GM18519 (cell line): ENCODE measurements around the gene TSNAXIP1.
"Not testable (repeated sequence)": the region's sequence is repeated elsewhere in the genome, so short reads cannot be mapped to it uniquely, and the experiment has no call there.

Experiments used
- ATAC-seq: cut with Tn5 transposase; IDR thresholded peaks from one replicate; pipeline ENCODE4 v1.9.1; 2021; ENCODE audit warnings: mild to moderate bottlenecking, moderate library complexity; ENCODE audit not compliant: unreplicated experiment, low FRiP score

The TSNAXIP1 gene

DNA sequence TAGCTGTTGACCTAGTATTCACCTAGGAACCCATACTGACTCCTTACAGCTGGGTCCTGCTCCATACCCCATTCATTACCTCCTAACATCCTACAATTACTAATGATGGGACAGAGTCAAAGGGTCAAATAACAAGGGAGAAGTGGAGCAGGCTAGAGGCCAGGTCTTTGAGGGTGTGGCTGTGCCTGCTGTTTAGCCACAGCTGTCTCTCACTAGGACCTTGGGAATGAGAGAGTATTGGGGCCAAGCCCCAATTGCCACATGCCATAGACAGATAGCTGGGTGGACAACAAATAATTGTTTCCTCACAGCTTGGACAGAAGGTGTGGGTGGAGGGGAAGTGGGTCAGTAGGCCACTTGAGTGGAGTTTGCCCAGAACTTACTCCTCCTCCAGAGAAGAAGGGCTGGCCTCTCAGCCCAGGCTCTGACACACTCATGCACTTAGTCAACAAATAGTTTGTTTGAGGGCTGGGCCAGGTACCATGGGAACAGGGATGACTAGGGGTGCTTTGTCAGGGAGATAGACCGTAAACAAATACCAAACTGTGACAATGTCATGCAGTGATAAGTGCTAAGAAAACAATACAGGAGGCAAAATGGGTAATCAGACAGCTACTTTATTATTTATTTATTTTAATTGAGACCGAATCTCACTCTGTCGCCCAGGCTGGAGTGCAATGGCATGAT lies 51.0 kb downstream of the TSNAXIP1 start:
- no peak for ATAC-seq

DNA sequence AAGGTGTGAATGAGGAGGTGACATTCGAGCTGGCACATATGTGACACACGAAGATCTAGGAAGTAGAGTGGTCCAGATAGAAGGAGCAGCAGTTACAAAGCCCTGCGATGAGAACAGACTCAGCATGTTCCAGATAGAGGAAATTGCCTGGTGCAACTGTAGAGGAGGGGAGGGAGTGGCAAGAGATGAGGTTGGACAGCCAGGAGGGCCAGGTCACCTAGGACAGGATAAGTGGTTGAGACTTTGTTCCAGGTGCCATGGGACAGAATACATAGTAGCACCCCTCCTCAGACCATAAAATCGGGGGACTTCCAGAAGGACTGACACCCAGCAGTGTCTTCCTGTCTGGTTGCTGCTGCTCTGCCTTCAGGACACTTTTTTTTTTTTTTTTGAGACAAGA lies 51.8 kb downstream of the TSNAXIP1 start:
- ATAC-seq, result no peak

DNA sequence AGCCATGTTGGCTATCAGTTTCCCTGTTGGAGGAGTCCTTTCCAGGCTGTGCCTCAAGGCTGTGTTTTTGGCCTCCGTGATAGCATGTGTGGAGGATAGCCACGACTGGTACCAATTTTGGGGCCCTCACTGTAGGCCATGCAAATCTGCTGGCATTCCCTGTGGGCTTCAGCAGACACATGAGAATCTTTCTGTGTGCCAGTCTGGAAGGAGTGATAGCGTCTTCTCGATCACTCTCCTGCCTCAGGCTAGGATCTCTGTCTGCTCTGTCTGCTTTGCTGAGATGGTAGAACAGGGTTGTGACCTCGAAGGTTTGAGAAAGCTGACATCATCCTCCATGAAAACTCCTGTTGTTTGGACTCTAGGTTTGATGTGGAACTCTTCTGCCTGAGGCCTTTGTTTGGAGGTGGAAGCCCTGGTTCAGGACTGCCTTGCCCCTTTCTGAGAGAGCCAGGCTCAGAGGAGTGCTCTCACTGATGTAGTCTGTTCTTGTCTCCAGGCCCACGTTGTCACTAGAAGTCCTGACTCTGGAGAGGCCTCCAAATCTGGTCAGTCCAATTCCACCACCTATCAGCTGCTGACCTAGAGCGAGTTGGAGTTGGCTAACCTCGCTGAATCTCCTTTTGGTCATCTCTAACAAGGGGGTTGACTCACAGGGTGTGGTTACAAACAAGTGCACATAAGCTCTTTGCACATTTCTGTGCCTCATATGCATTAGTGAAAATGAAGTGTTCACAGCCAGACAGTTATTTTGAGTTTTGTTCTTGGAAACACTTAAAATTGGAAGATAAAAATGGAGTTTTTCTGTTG lies 54.1 kb downstream of the TSNAXIP1 start:
- ATAC-seq, result no peak

DNA sequence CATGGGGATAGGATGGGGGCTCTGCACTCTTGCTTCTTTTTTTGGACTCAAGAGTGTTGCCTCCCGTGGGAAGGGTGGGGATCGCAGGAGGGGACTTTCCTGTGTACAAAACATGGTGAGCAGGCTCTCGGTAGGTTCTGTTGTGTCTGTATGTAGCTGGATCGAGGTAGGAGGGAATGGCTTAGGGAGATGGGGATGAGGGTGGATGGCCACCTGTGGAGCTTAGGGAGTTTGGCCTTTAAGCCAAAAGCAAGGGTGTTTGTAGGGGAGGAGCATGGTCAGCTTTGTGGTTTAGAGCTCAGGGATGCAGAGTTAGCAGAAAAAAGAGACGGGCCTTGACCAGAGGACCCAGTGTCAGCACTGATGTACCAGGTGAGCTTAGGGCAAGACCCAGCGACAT lies 55.2 kb downstream of the TSNAXIP1 start:
- no peak for ATAC-seq

DNA sequence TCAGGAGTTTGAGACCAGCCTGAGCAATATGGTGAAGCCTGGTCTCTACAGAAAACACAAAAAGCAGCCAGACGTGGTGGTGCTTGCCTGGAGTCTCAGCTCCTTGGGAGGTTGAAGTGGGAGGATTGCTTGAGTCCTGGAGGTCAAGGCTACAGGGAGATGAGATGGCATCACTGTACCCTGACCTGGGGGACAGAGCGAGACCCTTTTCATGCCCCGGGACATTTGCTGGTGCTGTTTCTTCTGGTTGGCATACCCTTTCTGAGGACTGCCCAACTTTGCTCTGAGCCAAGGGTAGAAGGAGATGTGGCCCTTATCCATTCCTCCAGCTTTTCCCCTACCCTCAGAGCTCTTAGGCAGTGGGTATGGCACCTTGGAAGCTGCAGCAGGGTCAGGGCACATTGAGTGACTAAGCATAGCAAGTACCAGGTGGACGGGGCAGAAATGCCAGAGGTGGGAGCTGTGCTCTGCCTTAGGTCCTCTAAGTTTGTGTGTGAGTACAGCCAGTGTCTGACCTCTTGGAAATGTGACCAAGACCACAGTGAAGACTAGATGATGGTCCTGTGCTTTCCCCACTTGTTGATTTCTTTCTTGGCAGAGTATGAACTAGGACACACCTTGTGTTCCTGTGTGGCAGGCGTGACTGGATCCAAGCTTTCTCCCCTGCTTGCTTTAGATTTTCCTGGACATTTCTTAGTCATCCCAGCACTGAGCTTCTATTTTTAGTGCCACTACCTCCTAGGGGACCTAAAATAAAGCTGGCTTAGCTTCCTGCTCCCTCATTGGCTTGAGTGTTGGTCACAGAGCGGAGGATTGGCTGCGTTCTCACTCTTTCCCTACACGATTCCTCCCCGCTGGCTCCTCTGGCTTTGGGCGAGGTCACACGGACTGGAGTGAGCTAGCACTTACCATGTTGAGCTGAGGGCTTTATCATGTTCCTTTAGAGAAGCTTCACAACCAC lies 56.2 kb downstream of the TSNAXIP1 start:
- ATAC-seq, result no peak

DNA sequence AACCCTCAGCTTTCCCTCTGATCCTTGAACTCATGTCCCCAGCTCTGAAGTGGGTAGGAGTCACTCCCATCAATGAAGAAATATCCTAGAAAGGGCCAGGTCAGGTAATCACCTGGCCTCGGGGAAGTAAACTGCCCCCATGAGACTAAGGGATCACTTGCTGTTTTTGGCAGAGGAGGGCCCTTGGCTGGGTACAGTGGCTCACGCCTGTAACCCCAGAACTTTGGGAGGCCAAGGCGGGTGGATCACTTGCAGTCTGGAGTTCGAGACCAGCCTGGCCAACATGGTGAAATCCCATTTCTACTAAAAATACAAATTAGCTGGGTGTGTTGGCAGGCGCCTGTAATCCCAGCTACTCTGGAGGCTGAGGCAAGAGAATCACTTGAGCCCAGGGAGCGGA lies 57.4 kb downstream of the TSNAXIP1 start:
- ATAC-seq, result not testable (repeated sequence)

DNA sequence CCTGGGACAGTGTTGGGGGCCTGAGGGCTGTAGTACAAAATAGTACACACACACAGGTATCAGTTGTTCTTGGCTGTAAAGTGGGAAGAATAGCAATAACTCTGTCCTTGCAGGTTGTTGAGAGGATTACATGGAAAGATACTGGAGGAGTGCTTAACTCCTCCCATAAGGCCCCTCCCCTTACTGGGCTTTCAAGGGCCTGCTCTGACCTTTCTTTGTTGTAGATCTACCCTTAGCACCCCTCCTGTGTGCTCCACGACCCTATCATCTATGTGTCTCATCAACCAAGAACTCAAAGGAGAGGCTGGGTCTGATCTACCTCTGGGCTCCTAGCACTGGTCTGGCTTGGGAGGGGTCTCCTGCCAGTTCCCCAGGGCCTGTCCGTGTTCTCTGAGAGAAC lies 57.9 kb downstream of the TSNAXIP1 start:
- ATAC-seq, result no peak

DNA sequence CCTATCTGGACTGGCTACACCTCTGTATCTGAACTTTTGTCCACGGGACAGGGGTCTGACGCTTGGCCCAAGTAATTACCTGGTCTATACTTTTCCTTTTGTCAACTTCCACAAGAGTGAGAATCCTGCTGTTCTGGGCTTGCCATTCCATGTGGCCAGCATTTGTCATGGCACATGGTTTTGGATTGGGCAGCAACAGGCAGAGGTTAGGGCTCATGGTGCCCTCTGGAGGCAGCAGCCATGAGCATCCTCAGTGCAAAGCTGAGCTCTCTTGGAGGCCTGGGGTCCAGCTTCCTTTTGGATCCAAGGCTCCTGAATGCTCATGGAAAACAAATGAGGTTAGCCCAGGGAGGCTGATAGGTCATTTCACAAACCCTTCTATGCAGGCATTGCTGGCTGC lies 58.6 kb downstream of the TSNAXIP1 start:
- ATAC-seq, result no peak

DNA sequence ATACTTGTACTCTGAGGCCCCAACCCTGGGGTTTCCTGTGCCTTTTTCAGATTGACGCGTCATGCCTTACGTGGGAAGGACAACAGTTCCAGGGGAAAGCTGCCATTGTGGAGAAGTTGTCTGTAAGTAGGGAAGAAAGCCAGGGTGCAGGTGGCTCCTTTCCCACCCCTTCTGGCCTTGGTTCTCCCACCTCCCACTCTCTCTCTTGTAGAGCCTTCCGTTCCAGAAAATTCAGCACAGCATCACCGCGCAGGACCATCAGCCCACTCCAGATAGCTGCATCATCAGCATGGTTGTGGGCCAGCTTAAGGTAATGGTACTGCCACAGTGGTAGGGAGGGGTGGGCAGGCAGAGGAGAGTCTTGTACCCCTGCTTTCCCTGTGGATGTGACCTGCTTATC lies 61.6 kb downstream of the TSNAXIP1 start:
- no peak for ATAC-seq

DNA sequence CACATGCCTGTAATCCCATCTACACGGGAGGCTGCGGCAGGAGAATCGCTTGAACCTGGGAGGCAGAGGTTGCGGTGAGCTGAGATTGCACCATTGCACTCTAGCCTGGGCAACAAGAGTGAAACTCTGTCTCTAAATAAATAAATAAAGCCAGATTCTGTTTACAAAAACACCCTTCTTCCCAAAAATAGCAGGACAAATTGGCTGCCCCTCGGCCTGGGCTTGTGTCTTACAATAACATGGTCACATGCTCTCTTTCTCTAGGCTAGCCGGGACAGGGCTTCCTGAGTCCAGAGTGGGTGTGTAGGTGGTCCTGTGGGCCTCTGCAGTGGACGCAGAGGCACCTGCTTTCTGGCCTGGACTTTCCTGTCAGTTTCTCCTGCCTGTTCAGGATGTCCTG lies 63.0 kb downstream of the TSNAXIP1 start:
- ATAC-seq, result no peak

DNA sequence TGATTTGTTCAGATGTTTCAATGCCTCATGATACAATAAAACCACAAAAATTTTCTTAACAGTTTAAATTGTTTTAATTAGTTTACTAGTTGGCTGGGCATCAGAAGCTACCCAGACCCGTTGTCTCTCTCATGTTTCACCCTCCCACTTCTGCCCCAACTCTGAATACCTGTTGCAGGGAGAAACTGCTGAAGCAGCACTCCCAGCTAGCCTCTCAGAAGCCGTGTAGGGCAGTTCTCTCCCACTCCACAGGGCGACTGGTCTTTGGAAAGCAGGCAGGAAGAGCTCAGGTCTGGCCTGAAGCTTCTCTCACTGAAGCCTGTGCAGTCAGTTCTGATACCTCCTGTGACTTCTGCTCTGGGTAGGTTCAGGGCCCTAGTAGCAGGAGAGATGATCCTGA lies 64.6 kb downstream of the TSNAXIP1 start:
- ATAC-seq, result no peak

DNA sequence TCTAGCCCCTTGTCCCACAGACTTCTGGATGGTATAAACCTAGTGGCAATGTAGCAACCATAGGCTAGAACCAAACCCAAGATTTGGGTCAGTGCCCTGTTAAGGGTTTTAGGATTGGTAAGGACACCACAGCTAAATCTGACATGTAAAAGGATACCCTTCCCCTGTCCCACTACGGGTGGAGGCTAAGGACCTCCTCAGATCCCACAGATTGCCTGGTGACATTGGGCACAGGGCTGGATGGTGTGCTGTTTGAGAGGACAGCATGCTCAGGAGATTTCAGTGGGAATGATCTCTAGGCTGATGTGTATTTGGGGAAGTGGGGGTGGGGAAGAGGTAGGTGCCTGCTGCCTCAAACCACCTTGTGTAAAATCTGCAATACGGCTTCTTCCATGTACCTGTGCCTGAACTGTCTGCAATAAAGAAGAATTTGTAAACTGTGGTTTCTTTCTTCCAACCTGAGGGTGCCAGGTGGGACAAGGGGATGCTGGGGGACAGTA lies 65.5 kb downstream of the TSNAXIP1 start:
- ATAC-seq, result no peak

DNA sequence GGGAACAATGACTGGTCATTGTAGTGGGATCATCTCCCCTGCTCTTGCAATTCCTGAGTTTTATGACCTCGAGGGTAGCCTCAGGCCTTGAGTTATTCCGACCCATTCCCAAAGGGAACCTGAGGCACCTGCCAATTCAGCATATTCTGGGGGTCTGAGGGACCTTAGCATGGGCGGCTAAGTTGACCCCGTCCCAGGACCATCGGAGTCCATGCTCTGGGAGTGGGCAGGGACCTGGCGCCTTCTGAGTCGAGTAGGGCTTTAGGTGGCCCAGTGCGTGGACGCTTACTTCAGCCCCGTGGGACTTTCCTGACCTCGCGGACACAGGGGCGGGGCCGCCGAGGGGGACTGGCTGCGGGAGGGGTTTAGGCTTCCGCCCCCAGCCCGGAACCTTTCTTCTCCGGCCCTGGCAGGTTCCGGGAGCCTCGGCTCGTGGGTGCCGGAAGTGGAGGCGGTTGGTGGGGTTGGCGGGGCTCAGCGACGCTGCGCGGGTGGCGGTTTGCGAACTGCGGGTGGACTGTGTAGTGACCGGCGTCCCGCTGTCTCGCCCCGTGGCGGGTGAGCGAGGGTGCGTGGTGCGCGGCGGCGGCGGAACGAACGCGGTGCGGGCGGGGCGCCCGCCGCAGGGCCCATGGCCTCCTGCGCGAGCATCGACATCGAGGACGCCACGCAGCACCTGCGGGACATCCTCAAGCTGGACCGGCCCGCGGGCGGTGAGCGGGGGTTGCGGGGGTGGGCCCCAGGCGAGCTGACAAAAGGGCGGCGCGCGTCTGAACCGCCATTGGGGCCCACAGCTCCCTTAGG lies 66.1 kb downstream of the TSNAXIP1 start, which contains the start of gene EDC4:
EDC4 (plus strand) TSS at position 422 of the 804 bp plus-strand sequence; CDS start at position 632, 210 bp downstream.
- ATAC-seq, result no peak

DNA sequence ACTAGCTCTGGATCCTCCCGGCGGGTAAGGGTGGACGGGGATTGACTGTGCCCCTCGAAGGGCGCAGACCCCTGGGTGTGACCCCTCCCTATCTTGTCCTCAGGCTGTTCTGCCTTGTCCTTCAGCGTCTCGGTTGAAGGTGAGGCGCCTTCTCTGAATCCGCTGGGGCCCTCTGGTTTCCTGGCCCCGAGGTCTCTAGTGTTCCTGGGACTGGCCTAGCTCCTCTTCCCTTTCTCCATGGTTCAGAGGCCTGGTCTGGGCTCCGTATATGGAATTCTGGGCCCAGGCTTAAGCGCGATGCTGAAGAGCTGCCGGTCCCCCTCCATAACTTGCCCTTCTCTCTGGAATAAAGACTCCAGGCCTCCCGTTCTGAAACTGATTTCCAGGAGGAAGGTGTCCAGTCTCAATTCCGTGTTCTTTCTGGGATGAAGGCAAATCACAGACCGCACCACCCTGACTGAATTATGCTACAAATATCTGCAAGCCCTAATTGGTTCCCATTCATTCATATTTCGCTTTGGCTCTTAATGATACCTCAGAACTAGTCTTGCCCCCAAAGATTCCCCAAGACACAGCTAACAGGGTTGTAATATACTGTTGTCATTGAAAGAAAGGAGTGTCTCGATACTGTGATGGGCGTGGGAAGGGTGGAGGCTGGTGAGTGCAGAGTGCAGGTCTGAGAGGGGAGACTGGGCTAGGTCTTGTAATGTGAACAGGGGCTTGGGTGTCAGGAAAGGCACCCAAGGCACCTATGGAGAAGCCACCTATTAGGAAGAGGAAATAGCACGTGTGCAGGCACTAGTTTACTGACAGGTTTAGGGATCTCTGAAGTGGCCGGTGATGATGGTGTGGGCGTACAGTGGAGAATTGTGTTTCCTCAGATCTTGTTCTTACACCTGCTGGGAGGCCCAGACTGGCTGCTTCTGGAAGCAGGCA lies 67.0 kb downstream of the TSNAXIP1 start:
- ATAC-seq, result no peak

DNA sequence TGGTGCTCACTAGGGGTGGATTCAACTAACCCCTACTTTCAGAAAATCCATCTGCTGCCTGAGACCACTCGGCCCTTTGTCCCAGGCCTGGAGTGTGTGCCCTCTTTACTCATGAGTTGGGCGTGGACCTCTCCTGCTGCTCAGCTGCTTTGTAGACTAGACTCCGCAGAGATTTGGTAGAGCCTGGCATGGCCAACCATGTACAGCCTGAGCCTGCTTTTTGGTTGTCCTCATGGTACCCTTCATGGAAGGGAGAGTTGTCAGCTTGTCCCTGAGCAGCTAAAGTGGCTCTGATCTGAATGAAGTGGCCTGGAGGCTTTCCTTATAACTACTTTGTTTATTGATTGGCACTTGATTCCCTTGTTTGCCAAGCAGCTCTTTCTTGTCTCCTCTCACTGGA lies 67.7 kb downstream of the TSNAXIP1 start:
- ATAC-seq, result no peak

DNA sequence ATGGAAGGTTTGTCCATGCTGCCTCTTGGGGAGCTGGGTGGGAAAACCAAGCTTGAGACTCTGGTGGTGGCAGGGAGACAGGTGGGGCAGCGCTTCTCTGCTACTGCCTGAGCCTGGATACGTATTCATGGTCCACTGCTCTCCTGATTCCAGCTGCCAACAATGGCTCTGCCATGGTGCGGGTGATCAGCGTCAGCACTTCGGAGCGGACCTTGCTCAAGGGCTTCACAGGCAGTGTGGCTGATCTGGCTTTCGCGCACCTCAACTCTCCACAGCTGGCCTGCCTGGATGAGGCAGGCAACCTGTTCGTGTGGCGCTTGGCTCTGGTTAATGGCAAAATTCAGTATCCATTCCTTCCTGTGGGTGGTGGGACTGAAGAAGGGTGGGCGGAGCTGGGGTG lies 70.4 kb downstream of the TSNAXIP1 start:
- ATAC-seq, result no peak
